Measurements from ENCODE around the gene PIK3R2.

PIK3R2 gene

DNA sequence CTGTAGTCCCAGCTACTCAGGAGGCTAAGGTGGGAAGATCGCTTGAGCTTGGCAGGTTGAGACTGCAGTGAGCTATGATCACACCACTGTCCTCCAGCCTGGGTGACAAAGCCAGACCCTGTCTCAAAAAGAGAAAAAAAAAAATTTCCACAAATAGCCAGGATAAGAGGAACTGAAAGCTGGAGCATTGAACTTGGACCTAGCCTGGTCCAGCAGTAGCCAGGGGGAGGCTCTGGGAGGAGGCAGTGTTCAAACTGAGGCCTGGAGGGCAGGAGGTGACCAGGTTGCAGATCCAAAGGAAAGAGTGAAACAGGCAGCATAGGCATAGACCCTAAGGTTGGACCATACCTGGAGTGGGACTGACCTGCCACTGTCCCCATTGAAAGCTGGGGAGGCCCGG is 26.9 kb upstream of the PIK3R2 start:
- no peak for DNase-seq

DNA sequence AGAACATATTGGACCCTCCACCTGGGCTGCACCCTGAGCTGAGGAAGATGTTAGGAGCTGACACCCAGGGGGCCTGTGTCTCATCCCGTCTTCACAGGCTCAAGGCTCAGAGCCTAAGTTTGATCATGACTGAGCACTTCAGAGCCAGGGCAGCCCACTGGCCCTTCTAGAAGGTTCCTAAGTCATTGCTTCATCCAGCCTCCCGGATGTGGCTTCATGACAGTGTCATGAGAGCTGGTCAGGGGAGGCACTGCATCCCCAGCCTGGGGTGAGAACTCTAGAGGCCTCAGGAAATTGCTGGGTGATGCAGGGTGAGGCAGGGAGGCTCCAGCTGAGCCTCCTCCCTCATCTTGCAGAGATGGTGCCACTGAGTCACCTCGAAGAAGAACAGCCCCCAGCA is 24.9 kb upstream of the PIK3R2 start:
- peak; percentile 27 for DNase-seq

DNA sequence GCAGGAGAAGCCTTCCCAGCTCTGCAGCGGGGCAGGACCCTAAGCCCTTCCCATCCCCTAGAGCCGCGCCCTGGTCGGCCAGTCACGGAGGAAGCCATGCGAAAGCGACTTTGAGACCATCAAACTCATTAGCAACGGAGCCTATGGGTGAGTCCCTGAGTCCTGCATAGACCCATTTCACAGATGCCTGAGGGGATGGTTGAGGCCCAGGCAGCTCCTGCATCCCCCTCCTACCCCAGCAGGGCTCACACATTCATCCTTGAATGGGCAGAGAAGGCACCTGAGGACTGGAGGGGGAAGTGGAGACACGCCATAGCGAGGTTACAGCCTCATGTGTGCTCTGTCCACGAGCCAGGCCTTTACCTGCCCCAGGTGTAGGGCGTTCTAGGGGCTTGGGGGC is 24.2 kb upstream of the PIK3R2 start:
- no peak for DNase-seq

DNA sequence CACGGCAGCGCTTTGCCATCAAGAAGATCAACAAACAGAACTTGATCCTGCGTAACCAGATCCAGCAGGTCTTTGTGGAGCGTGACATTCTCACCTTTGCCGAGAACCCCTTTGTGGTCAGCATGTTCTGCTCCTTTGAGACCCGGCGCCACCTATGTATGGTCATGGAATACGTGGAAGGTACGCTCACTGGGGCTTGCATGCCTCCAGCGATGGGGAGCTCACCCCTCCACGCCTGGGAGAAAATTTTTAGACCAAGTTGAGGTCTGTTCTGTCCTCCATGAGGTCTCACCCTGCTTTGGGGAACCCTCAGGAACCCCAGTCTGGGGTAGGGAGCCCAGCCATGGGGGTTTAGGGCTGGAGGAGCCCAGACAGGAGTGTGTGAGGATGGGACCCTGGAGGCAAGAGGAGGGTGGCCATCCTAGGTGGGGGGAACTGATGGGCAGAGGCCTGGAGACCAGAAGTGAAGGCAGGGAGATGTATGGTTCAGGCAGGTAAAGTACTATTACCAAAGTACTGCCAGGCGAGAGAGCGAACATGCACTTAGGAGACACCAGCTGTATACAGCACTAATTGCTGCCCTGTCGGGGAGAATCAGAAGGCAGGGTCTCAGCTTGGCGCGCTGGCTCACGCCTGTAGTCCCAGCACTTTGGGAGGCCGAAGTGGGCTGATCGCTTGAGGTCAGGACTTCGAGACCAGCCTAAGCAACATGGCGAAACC is 22.3 kb upstream of the PIK3R2 start:
- DNase-seq: no peak

DNA sequence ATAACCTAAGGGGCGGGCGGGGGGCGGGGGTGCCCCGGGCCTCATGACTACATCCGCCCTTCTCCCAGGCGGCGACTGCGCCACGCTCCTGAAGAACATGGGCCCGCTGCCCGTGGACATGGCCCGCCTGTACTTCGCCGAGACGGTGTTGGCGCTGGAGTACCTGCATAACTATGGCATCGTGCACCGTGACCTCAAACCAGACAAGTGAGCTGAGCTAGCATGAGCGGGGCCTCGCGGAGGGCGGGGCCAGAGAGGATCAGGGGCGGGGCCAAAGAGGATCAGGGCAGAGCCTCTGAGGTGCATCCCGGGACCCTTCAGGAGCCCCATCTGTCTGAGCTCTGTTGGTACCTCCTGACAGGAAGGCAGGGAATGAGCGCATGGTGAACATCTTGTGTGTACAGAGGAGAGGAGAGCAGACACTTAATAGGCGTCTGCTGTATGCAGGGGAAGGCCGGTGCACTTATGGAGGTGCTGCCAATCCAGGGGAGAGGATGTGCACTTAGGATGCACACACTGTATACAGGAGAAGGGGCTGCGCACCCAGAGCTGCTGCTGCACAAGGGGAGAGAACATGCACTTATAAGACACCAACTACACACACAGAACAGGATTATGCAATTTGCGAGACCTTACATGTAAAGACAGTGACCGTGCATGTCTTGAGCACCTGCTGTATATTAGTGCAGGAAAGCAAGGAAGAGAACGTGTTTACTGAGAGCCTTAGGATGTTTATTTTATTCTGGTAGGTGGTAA is 20.9 kb upstream of the PIK3R2 start:
- no peak for DNase-seq

DNA sequence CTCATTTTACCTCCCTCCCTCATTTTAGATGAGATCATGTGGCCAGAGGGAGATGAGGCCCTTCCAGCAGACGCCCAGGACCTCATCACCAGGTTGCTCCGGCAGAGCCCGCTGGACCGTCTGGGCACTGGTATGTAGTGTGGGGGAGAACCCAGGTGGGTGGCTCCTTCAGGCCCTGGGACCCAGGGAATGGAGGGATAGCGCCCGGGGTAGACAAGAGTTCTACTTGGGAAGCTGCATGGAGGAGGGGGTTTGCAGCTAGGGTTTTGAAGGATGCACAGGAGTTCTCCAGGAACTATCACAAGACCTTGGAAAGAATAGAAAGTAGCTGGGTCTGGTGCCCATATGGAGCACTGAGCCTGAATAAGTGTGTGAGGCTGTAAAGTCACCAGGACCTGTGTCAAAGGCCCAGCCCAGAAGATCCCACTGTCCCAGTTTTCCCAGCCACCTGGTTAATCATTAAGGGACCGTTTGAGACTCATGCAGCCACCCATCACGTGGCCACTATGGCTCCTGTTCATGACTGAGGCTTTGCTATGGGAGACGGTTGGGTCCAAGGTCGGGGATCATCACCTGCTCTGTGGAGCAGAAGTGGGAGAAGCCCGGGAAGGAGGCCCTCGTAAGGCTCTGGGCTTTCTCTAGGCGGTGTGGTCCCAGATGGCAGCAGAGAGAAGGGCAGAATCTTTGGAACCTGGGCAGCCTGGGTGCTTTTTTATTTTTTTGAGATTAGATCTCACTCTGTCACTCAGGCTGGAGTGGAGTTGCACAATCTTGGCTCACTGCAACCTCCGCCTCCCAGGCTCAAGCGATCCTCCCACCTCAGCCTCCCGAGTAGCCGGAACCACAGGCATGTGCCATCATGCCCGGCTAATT is 17.0 kb upstream of the PIK3R2 start:
- no peak for DNase-seq

DNA sequence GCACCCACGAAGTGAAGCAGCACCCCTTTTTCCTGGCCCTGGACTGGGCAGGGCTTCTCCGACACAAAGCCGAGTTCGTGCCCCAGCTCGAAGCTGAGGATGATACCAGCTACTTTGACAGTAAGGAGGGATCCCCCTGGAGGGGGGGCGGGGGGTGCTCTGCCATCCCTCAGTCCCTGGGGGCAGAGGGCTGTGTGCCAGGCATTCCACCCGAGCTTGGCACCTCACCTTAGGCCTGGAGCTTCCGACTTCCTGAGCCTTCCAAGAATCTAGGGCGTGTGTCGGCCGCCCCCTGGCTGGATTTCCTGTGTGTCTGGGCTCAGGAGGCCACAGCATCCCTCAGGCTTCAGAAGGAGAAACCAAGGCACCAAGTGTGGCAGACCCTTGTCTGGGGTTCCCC is 15.7 kb upstream of the PIK3R2 start:
- no peak for DNase-seq

DNA sequence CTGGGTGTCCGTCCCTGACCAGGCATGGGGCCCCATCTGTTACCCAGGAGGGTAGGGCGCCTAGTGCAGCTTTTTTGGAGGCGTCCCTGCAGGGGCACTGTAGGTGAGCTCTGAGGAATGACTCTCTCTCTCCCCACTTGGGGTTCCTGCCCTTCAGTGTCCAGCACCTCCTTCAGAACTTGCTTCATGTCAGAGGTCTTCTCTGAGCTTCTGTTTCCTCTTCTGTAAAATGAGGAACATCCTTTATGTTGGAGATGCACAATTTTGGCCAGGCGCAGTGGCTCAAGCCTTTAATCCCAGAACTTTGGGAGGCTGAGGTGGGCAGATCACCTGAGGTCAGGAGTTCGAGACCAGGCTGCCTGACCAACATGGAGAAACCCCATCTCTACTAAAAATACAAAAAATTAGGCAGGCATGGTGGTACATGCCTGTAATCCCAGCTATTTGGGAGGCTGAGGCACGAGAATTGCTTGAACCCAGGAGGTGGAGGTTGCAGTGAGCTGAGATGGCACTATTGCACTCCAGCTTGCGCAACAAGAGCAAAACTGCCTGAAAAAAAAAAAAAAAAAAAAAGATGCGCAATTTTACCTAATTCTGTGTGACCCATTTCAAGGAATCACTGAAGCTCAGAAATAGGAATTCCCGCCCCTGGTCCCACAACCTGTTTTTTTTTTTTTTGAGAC is 15.2 kb upstream of the PIK3R2 start:
- no peak for DNase-seq

DNA sequence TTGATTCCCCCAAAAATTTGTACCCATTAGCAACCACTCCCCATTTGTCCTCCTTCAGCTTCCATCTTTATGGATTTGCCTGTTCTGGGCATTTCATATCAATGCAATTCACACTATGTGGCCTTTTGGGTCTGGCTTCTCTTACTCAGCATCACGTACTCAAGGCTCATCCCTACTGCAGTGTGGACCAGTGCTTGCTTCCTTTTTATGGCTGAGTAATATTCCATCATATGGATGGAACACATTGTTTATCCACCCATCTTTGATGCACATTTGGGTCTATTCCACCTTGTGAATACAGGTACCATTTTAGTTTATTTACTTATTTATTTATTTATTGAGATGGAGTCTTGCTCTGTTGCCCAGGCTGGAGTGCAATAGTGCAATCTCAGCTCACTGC is 12.5 kb upstream of the PIK3R2 start:
- no peak for DNase-seq

DNA sequence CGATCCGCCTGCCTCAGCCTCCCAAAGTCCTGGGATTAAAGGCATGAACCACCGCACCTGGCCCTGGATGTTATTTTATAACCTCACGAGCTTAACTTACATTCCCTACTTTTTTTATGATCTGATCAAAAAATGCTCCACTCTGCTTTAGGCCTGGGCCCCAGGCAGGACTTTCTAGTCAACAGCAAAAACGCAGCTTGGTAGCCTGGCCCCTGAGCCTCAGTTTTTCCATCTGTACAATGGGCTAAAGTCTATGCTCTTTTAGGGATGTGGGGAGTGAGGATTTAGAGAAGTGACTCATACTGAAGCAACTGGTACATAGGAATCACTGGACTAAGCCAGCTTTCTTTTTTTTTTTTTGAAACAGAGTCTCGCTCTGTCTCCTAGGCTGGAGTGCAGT is 11.9 kb upstream of the PIK3R2 start:
- no peak for DNase-seq

DNA sequence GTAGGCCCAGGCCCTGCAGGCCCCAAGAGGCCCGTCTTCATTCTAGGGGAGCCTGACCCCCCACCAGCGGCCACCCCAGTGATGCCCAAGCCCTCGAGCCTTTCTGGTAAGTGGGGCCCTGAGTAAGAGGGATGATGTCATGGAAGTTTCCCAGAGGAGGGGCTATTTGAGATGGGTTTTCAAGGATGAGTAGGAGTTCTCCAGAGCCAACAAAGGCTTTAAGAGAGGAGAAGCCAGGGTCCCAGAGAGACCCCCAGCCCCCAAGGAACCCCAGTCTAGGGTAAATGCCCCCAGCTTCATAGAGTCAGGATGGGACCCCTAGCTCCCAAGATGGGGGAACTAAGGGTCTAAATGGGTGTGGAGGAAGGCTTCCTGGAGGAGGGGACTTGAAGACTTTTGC is 9.1 kb upstream of the PIK3R2 start:
- DNase-seq: no peak

DNA sequence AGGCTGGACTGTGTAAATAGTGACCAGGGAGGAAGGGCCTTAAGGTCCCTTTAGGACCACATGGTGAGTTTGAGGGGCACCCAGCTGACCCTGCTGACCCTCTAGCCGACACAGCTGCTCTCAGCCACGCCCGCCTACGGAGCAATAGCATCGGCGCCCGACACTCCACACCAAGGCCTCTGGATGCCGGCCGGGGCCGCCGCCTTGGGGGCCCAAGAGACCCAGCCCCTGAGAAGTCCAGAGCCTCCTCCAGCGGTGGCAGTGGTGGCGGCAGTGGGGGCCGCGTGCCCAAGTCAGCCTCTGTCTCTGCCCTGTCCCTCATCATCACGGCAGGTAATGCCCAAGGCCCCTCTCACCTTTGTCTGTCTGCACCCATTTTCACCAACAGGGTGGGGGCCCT is 8.6 kb upstream of the PIK3R2 start:
- DNase-seq: no peak

DNA sequence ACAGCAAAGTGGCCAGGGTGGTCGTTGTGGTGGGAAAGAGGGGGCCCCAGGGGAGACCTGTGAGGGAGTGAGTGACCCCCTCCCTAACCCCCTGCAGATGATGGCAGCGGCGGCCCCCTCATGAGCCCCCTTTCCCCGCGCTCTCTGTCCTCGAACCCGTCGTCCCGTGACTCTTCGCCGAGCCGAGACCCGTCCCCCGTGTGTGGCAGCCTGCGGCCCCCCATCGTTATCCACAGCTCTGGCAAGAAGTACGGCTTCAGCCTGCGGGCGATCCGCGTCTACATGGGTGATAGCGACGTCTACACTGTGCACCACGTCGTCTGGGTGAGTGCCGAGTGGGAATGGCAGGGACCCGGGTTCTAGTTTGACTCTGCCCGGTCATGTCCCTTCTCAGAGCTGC is 8.1 kb upstream of the PIK3R2 start:
- no peak for DNase-seq

DNA sequence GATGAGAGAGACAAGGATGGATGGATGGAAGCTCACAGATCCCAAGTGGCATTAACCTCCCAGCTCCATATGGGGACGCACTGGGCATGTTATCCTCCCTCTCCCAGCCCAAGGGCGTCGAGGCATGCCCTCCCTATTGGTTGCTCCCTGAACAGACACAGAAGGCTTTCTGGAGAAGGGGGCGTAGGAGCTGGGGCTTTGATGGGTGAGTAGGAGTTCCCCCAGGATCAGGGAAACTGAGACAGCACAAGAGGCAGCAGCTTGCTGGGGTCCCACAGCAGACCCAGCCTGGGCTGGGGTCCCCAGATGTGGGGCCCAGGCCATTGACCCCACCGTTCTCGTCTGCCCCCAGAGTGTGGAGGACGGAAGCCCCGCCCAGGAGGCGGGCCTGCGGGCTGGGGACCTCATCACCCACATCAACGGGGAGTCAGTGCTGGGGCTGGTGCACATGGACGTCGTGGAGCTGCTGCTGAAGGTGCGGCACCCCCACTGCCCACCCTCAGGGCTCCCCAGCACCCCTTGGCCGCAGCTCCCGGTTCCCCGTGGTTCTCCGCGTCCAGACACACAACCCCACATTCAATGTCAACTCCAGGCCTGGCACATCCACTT is 7.5 kb upstream of the PIK3R2 start:
- no peak for DNase-seq

DNA sequence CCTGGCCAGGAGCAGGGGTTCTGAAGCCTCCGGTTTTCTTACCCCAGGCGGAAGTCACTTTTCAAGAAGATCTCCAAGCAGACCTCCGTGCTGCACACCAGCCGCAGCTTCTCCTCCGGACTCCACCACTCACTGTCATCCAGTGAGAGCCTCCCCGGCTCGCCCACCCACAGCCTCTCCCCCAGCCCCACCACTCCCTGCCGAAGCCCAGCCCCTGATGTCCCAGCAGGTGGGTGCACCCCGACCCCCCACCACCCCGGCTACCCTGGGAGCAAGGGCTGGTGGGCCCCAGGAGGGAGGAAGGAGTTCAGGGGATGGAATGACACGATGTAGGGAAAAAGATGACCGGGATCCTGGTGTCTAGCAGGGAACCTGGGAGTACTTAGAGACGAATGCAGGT is 5.6 kb upstream of the PIK3R2 start:
- no peak for DNase-seq

DNA sequence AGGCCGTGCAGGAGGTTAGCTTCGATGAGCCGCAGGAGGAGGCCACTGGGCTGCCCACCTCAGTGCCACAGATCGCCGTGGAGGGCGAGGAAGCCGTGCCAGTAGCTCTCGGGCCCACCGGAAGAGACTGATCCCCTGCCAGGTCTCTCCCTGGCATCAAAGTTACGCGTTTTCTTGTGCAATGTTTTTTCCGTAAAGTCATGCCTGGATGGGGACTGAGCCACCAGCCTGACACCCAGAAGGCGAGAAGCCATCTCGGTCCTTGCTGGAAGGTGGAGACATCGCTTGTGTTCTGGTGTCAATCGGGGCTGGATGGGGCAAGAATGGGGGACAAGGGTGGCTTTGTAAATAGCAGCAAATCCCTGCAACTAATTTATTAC is 3.4 kb upstream of the PIK3R2 start:
- no peak for DNase-seq

DNA sequence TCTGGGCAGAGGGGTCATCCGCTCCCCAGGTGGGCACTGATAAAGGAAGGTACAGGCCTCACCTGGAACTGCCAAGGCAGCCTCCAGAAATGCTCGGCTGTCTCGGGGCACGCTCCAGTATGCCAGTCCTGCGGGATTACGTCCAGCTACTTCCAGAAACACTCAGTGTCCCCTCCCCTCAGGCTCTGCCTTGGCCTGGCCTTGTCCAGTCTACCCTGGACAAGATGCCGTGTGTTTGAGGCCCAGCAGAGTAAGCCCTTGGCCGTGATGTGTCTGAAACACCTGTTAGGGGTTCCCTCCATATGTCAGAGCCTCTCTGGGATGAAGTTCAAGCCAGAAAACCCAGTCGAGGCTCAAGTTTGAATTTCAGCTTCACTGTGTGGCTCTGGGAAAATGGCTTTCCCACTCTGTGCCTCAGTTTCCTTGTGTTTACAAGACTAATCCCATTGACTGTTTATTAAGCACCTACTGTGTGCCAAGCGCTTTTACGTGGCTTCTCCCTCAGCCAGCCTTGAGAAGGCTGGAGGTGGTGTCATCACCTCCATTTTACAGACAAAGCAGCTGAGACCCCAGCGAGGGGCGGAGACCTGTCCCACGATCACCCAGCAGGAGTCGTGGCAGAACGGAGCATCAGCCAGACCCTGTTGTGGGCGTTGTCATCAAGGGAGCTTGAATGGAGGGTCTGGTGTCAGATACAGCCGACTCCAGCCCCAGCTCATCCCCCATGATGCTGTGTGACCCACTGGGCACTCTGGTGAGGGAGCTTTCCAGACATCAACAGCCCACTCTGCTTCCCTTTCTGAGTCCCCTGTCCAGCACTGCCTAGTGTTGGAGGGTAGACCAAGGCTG is 2.0 kb upstream of the PIK3R2 start:
- DNase-seq: no peak

DNA sequence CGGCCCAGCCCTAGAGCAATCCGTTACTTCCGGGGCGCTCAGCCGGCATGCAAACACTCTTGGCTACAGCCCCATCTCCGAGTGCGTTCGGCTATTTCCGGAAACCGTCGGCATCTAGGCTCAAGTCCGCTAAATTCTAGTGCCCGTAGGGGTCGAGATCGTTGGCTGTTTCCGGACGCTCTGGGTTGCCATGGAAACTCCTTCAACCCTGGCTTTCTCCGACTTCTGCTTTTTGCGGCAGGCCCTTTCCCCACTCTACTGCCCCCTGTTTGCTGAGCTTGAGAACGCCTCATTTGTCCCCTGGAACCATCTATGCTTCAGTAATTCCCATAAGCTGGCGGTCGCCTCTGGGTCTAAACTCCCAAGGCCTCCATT is 534 bp upstream of the PIK3R2 start:
- peak; percentile 98 for DNase-seq

DNA sequence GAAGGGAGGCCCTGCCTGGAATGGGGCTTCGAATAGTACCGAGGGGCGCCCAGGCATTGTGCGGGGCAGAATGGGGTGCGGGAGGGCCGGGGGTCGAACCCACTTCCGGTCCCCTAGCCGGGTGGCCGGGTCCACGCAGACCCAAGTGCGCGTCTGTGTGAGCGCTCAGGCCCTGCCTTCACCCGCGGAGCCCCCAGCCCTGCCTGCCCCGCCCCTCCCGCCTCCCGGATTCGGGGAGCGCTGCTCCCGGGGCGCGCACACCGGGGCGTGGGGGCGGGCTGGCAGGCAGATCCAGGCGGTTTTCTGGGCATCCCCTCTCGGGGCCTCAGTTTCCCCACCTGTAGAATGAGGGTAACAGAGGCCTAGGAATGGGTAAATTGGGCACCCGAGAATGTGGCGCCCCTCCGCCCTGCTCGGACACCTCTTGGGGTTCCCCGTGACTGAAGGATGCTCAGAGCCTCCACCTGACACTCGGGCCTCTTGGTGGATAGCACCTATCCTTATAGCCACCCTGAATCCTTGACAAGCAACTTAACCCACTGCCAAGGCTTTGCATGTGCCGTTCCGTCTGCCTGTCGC is 682 bp downstream of the PIK3R2 start:
- DNase-seq: no peak

DNA sequence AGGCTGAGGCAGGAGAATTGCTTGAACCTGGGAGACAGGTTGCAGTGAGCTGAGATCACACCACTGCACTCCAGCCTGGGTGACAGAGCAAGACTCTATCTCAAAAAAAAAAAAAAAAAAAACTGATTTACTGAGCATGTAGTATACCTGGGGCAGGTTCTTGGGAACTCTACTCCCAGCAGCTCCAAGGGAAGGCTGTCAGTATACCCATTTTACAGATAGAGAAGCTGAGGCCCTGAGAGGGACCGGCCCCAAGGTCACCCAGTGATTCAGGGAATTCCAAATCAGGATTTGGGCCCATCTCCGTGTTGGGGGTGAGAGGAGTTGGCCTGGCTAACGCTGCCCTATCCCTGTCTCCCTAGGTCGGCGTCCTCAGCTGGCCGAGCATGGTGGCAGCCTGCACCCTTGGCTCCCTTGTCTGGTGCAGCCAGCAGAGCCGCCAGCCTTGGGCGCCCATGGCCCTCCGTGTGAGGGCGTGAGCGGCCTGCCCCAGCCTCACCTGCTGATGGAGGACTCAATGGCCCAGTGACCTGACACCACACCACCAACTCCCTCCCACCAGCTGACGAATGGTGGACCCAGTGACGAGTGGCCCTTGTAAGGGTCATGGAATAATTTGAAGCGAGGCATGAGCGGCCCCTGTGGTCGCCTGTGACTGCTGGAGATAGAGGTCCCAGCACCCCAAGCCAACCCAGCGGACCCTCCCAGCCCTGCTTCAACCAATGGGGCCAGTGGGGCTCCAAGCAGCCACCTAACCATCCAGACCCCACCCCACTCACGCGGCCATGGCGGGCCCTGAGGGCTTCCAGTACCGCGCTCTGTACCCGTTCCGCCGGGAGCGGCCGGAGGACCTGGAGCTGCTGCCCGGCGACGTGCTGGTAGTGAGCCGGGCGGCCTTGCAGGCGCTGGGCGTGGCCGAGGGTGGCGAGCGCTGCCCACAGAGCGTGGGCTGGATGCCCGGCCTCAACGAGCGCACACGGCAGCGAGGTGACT is 2.4 kb downstream of the PIK3R2 start:
- no peak for DNase-seq
